Fibroblast of lung (primary cell): ENCODE data around the gene VAMP7.

Experiments used
- CTCF ChIP-seq, 2 donors: IDR thresholded peaks in 1 of 2; conservative IDR thresholded peaks in 1 of 2; 1 replicate in 1 of 2; 2 replicates in 1 of 2; pipeline ENCODE4 v1.5.1; 2011 to 2012; ENCODE audit warnings: low read length in 2 of 2, control low read depth in 1 of 2, inconsistent platforms in 1 of 2, low read depth in 1 of 2, mild to moderate bottlenecking in 1 of 2
- EZH2 ChIP-seq: IDR thresholded peaks from 2 replicates; pipeline ENCODE4 v1.5.1; 2012; ENCODE audit warnings: low read length, control low read depth, mild to moderate bottlenecking; ENCODE audit errors: missing control alignments

GRCh38 chrX:155949098-155949497 lies 68.0 kb downstream of the VAMP7 start:
- no peak for TF ChIP-seq CTCF (conservative IDR thresholded peaks at IDR 0.05 in 1 of 2, IDR thresholded peaks at IDR 0.05 in 1 of 2; ENCODE audit: low read depth in 1 of 2, low read length in 2 of 2)
- no peak for TF ChIP-seq EZH2
